ENCODE measurements around the gene HSPBP1.
A peak's percentile ranks its signal among the peaks of the same experiment; 100 is the strongest.

Gene HSPBP1

GRCh38 chr19:55273978-55274707, 5.8 kb downstream of the HSPBP1 start:
- no peak for DNase-seq

GRCh38 chr19:55272142-55272541, 7.8 kb downstream of the HSPBP1 start:
- DNase-seq = no peak

DNA sequence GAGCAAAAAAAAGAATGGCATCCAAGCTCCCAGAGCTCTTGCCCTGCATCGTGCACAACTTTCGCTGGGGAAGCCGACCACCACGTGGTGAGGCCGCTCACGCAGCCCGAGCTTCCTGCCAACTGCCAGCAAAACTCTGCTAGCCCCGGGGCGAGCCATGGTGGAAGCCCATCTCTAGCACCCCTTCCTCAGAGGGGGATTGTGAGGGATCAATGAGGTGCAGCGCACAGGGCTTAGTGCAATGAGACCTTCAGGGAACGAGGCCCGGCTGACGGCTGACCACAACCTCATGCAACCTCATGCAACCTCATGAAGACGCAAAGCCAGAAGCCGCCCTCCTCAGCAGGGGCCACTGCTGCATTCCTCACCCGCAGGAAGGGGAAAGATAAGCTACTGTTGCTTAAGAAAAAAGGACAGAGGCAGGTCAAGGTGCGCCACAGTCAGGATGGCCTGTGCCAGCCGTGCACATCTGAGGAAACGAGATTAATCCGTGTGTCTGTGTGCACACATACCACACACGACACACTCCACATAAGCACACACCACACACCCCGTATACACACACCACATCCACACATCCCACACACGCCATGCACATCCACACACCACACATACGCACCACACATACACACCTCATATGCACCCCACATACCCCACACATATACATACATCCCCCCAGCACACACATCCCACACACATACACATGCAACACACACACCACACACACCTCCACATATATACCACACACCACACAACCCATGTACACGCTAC, 9.6 kb downstream of the HSPBP1 start:
- DNase-seq = no peak

- DNase-seq = no peak
Observed at GRCh38 chr19:55269299-55269698, 10.6 kb downstream of the HSPBP1 start.

DNA sequence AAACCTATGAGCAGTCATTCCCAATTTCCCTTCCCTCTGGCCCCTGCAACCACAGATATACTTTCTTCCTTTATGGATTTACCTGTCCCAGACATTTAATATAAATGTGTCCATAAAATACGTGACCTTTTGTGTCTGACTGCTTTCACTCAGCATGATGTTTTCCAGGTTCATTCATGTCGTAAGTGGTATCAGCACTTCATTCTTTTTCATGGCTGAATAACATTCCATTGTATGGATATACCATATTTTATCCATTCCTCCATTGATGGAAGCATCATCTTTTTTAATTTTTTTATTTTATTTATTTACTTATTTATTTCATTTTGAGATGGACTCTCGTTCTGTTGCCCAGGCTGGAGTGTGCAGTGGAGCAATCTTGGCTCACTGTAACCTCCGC, 13.1 kb downstream of the HSPBP1 start:
- DNase-seq = no peak

- DNase-seq = no peak
Observed at GRCh38 chr19:55266404-55266803, 13.5 kb downstream of the HSPBP1 start.

GRCh38 chr19:55265723-55266386, 14.1 kb downstream of the HSPBP1 start:
- no peak for DNase-seq

DNA sequence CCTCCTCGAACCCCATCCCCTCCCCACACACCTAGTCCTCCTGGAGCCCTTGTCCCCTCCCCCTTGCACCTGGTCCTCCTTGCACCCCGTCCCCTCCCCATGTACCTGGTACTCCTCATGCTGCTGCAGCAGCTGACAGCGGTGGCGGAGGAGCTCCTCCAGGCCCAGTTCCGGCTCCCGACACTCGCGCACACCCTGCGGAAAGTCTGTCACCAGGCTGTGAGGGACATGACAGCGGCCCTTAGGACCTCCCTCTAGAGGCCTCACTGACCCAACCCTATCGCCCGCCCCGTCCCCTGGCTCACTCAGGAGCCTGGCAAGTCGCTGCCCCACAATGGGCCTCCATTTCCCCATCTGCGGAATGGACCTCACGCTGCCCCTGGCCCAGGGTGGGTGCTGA, 14.7 kb downstream of the HSPBP1 start:
- no peak for DNase-seq

- DNase-seq = no peak
Observed at GRCh38 chr19:55264531-55264930, 15.4 kb downstream of the HSPBP1 start.

- DNase-seq = no peak
Observed at GRCh38 chr19:55262359-55262758, 17.6 kb downstream of the HSPBP1 start.

DNA sequence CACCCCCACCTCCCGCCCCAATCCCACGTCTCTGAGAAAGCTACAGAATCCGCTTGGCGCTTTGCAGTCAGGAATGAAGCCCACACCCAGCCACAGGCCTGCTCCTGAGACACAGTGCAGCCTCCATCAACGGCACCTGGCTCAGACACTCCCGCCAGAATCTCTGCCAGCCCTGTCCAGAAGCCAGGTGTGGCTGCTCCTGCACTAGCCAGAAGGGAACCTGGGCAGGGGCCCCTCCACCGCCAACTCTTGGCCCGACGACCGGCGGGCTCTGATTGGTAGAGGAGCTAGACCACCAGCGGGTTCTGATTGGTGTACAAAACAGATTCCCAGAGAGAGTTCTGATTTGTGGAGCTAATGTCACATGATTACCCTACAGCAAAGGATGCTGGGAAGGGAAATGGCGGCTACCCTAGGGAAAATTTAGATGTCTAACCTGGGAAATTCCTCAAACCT, 18.2 kb downstream of the HSPBP1 start:
- DNase-seq = no peak

DNA sequence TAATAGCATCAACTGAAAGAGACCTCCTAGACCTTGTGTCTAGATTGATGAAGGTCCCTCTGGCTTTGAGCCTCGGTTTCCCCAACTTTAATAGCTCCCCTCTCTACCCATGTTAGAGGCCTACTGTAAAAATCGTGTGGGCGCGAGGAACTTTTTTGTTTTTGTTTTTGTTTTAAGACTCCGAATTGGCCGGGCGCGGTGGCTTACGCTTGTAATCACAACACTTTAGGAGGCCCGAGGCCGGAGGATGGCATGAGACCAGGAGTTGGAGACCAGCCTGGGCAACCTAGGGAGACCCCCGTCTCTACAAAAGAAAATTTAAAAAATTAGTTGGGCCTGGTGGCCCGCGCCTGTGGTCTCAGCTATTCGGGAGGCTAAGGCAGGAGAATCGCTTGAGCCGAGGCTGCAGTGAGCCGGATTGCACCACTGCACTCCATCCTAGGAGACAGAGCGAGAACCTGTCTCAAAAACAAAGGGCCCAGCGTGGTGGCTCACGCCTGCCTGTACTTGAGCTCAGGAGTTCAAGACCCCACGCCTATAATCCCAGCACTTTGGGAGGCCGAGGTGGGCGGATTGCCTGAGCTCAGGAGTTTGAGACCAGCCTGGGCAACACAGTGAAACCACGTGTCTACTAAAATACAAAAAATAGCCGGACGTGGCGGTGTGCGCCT, 20.2 kb downstream of the HSPBP1 start:
- DNase-seq = no peak

DNA sequence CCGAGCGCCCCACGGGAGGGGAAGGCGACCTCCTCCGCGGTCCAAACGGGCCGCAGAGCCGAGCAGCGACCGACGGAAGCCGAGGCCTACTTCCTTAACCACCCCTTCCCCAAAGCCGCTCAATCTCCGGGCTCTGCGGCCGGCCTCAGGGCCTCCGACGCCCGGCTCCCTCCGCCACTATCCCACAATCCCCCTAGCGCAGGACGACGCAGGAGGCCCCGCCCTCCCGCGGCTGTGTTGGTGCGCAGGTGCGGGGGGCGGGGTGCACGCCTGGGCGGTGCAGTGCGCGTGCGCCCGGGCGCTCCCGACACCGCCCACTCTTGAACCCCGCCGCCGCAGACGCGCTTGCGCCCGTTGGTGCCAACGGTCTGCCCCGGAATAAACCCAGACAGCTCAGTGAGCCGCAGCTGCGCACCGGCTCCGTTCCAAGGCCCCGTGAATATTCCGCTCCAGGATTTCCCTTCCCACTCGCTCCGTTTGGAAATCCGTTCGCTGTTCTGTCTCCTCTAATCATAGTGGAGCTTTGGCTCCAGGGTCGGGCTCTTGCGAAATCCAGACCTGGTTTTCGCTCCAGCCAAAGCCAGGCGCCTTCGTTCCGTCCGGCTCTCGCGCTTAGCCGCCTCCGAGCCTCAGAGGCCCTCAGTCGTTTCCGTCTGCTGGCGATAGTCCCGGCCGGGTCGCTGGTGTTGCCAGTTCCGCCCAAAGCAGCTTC, 20.9 kb downstream of the HSPBP1 start, which contains the start of gene PPP6R1:
Gene PPP6R1, minus strand, starts transcription at position 190 of the 712 bp plus-strand sequence. CDS start 11,914 bp downstream, outside the sequence.
- DNase-seq = peak; percentile 96

GRCh38 chr19:55258476-55258827, 21.5 kb downstream of the HSPBP1 start:
- DNase-seq = peak; percentile 66

GRCh38 chr19:55257461-55258420, 22.2 kb downstream of the HSPBP1 start:
- peak; percentile 65 for DNase-seq

DNA sequence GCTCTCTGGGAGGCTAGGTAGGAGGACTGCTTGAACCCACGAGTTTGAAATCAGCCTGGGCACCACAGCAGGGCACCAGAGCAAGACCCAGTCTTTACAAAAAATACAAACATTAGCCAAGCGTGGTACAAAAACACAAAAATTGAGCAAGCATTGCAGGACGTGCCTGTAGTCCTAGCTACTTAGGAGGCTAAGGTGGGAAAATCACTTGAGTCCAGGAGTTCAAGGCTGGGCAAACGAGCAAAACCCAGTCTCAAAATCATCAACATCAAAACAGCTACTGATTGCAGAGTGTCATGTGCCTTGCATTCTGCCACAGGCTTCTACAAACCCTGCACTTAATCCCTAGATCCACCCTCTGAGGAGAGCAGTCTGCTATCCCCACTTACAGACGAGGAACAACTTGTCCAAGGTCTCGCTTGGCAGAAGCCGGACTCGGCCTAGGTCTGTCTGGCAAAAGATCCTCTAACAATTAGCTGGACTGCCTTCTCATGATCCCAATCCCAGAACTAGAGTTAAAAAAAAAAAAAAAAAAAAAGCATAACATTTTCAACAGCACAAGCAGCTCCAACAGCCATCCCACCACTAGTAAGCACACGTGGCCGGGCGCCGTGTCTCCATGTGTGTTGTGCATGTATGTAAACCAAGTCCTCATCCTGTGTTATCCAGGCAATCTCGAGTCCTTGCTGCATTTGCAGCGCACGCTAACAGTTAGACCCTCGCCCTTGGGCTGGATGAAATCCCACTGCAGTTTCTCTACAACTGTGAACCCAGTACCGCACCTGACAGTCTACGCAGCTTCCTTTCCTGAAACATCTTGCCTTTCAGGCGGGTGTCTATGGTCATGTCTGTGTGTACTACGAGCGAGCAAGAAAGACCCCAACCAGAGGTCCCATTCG, 23.1 kb downstream of the HSPBP1 start:
- DNase-seq = peak; percentile 44

- peak; percentile 82 for DNase-seq
Observed at GRCh38 chr19:55255618-55256423, 24.1 kb downstream of the HSPBP1 start.

DNA sequence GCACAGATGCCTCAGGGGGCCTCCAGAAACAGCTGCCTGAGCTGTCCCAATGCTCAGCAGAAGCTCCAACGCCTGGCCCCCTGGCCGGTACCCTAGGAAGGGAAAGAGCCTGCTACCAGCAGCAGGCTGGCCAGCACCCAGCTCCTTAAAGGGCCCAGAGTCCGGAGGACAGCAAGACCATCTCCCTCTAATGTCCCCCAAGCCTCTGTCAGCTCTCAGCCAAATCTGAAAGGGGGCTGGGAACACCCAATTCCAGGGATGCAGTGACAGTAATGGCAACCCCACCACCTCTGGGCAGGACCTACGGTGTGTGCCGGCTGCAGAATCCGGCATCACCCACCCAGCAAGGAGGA, 25.3 kb downstream of the HSPBP1 start:
- DNase-seq = no peak
